Endothelial cell of umbilical vein (primary cell): Measurements from ENCODE around the gene GRXCR1. TPM values are rescaled to one million over a fixed set of nuclear protein-coding genes. Genes with fewer than 3 reads are reported as not detected.

Experiments
- Bru-seq: library from RNA; stranded (reverse); fragments of 400-500 nt; gene quantifications from one replicate; lab custom pipeline; 2021; lab: Mats Ljungman, UMichigan
- BruChase-seq, 2 experiments: library from RNA; stranded (reverse); fragments of 400-500 nt; gene quantifications; one replicate each; lab custom pipeline; 2021; lab: Mats Ljungman, UMichigan
- BruUV-seq: library from RNA; stranded (reverse); fragments of 400-500 nt; replicated peaks from 2 replicates; lab custom pipeline; 2021; lab: Mats Ljungman, UMichigan
- CTCF ChIA-PET: fragments of 300-600, 350-600 bp; sonication (Branson Sonifier 250); formaldehyde crosslinking; loops from one replicate; lab custom pipeline; 2021; ENCODE audit warnings: antibody characterized with exemption, inconsistent platforms; lab: Charles Lee
- POLR2A ChIA-PET: fragments of 300-600, 350-600 bp; sonication (Branson Sonifier 250); formaldehyde crosslinking; loops from one replicate; lab custom pipeline; 2021; ENCODE audit warnings: antibody characterized with exemption, inconsistent platforms; lab: Charles Lee
- DNase-seq: peaks from one replicate; pipeline ENCODE4 v3.0.0-alpha.2; 2011; ENCODE audit warnings: low read depth, low spot score
- FAIRE-seq: peaks from 2 replicates; lab custom pipeline; 2011; peaks lifted over from hg19 to GRCh38; lab: Jason Lieb, UNC
- H2AFZ ChIP-seq: 2 replicates; pipeline ENCODE4 v1.6.0; 2012; ENCODE audit warnings: low read depth, low read length, control low read depth, inconsistent platforms
- H3K27ac ChIP-seq: 2 replicates; pipeline ENCODE4 v1.5.1; 2011; ENCODE audit warnings: low read depth, mild to moderate bottlenecking, control low read depth, low read length, moderate library complexity; ENCODE audit not compliant: insufficient read depth
- H3K27me3 ChIP-seq, 2 experiments: 2 replicates each; pipeline versions ENCODE4 v1.6.0 to v1.6.1; 2011; ENCODE audit warnings: low read length in 2 of 2, mixed read lengths in 1 of 2; ENCODE audit not compliant: control insufficient read depth in 2 of 2, insufficient read depth in 2 of 2
- H3K36me3 ChIP-seq, 2 experiments: 2 replicates in 1 of 2; 3 replicates in 1 of 2; pipeline ENCODE4 v1.5.1; 2011; ENCODE audit warnings: low read length in 2 of 2, mild to moderate bottlenecking in 1 of 2, moderate library complexity in 1 of 2; ENCODE audit not compliant: control insufficient read depth in 2 of 2, insufficient read depth in 2 of 2; ENCODE audit errors: extremely low read depth in 1 of 2
- H3K4me1 ChIP-seq: 3 replicates; pipeline ENCODE4 v1.5.1; 2011; ENCODE audit warnings: mild to moderate bottlenecking, low read length; ENCODE audit not compliant: control insufficient read depth, insufficient read depth; ENCODE audit errors: extremely low read depth
- H3K4me2 ChIP-seq: 2 replicates; pipeline ENCODE4 v1.6.1; 2011; ENCODE audit warnings: low read length, control low read depth, mixed read lengths; ENCODE audit not compliant: insufficient read depth
- H3K4me3 ChIP-seq, 3 experiments: fragments of 200-600 bp in 1 of 3; sonication (generic), shearing (Covaris generic) in 1 of 3; replicated peaks in 1 of 3; 2 replicates each; pipeline ENCODE4 v1.5.1; 2011 to 2016; ENCODE audit warnings: control low read depth in 3 of 3, low read length in 3 of 3, mild to moderate bottlenecking in 2 of 3, inconsistent platforms in 1 of 3, low read depth in 1 of 3, moderate library complexity in 1 of 3; ENCODE audit not compliant: insufficient read depth in 1 of 3
- H3K79me2 ChIP-seq: 2 replicates; pipeline ENCODE4 v1.6.0; 2012; ENCODE audit warnings: low read length, inconsistent platforms; ENCODE audit not compliant: control insufficient read depth, insufficient read depth
- H3K9ac ChIP-seq: replicated peaks from 2 replicates; pipeline ENCODE3; 2011; ENCODE audit warnings: low read length, control low read depth; ENCODE audit not compliant: insufficient read depth; ENCODE audit errors: extremely low read depth
- H3K9me1 ChIP-seq: replicated peaks from 3 replicates; pipeline ENCODE4 v1.6.0; 2011; ENCODE audit warnings: mild to moderate bottlenecking, low read length; ENCODE audit not compliant: control insufficient read depth, insufficient read depth; ENCODE audit errors: extremely low read depth
- H3K9me3 ChIP-seq: replicated peaks from 2 replicates; pipeline ENCODE4 v1.5.1; 2012; ENCODE audit warnings: low read length, inconsistent platforms; ENCODE audit not compliant: control insufficient read depth, insufficient read depth
- H4K20me1 ChIP-seq: replicated peaks from 2 replicates; pipeline ENCODE3; 2011; ENCODE audit warnings: mild to moderate bottlenecking, low read length; ENCODE audit not compliant: control insufficient read depth, insufficient read depth; ENCODE audit errors: extremely low read depth
- EZH2 ChIP-seq: IDR thresholded peaks from 2 replicates; pipeline ENCODE4 v1.6.1; 2012; ENCODE audit warnings: borderline replicate concordance, low read depth, mild to moderate bottlenecking, moderate library complexity, low read length, inconsistent platforms; ENCODE audit not compliant: severe bottlenecking
- FOS ChIP-seq: IDR thresholded peaks from 2 replicates; pipeline ENCODE4 v1.6.1; 2011; ENCODE audit warnings: mild to moderate bottlenecking, low read length, moderate library complexity, borderline replicate concordance; ENCODE audit not compliant: insufficient read depth
- GATA2 ChIP-seq: IDR thresholded peaks from 2 replicates; pipeline ENCODE4 v1.7.0; 2011; ENCODE audit warnings: low read depth, mild to moderate bottlenecking, moderate library complexity, mixed read lengths, low read length; ENCODE audit not compliant: insufficient read length, insufficient read depth
- JUN ChIP-seq: IDR thresholded peaks from 2 replicates; pipeline ENCODE4 v1.6.1; 2011; ENCODE audit warnings: borderline replicate concordance, low read depth; ENCODE audit not compliant: insufficient read length, insufficient read depth
- MYC ChIP-seq: IDR thresholded peaks from one replicate; pipeline ENCODE4 v1.6.1; 2011; ENCODE audit warnings: mild to moderate bottlenecking, low read depth, low read length
- POLR2A ChIP-seq: IDR thresholded peaks from 2 replicates; pipeline ENCODE4 v1.6.1; 2012; ENCODE audit warnings: low read depth, mild to moderate bottlenecking, control low read depth, low read length
- POLR2AphosphoS5 ChIP-seq: IDR thresholded peaks from 2 replicates; pipeline ENCODE4 v1.6.1; 2012; ENCODE audit warnings: low read depth, mild to moderate bottlenecking, control low read depth, low read length, moderate library complexity; ENCODE audit not compliant: insufficient read depth
- dilution Hi-C: fragments of 300-500 bp; cut with MboI; formaldehyde crosslinking; loops from one replicate; pipeline ENCODE4 v1.15.0; 2019; ENCODE audit warnings: low sequenced_read_pairs; ENCODE audit not compliant: extremely low pct_ligation_motif_present
- intact Hi-C: fragments of 100-400 bp; cut with micrococcal nuclease; formaldehyde crosslinking; loops from one replicate; pipeline ENCODE4 v1.10.0; 2022
- long read RNA-seq: library from polyadenylated mRNA; stranded (forward); transcript quantifications from one replicate; pipeline ENCODE4 v2.0.0, GENCODE V29; 2021
- polyA minus RNA-seq, 3 experiments: library from RNA; depleted of rRNA, polyadenylated mRNA; stranded (reverse); fragments of >200 nt; gene quantifications; 1 replicate in 1 of 3; 2 replicates in 2 of 3; pipeline ENCODE4 v1.2.3, GENCODE V29; 2011
- polyA plus RNA-seq, 4 experiments: library from polyadenylated mRNA; depleted of rRNA in 3 of 4; stranded (reverse) in 3 of 4; unstranded in 1 of 4; fragments of >200 nt; gene quantifications; 2 replicates each; pipeline versions ENCODE4 v1.2.1 to v1.2.3, GENCODE V29; 2011 to 2012; ENCODE audit warnings: missing spikeins in 1 of 4
- total RNA-seq: library from RNA; stranded (reverse); gene quantifications from 2 replicates; pipeline ENCODE4 v1.2.3, GENCODE V29; 2021
- TF ChIP-seq, protein P1 (sequence below): IDR thresholded peaks from 2 replicates; pipeline ENCODE4 v1.6.1; 2011; ENCODE audit not compliant: insufficient read depth, insufficient read length
- TF ChIP-seq, protein P2 (sequence below), 2 donors: IDR thresholded peaks; 1 replicate in 1 of 2; 2 replicates in 1 of 2; pipeline ENCODE4 v1.5.1; 2011; ENCODE audit warnings: low read length in 2 of 2, mild to moderate bottlenecking in 2 of 2, moderate library complexity in 2 of 2, control low read depth in 1 of 2, inconsistent platforms in 1 of 2, low read depth in 1 of 2; ENCODE audit not compliant: insufficient read depth in 1 of 2; ENCODE audit errors: extremely low read depth in 1 of 2

The GRXCR1 gene
- total RNA-seq: not detected in 2 replicates
- not detected in 2 replicates for polyA plus RNA-seq
- polyA plus RNA-seq (2011; cell fraction: cytosol; rRNA removed): not detected in 2 replicates
- not detected in 2 replicates for polyA plus RNA-seq (2011; cell fraction: nucleus; rRNA removed)
- not detected in 2 replicates for polyA plus RNA-seq (2012)
- not detected in 2 replicates for polyA minus RNA-seq
- polyA minus RNA-seq (2011; cell fraction: cytosol; rRNA and poly(A)+ RNA removed): not detected
- polyA minus RNA-seq (2011; cell fraction: nucleus; rRNA and poly(A)+ RNA removed): not detected in 2 replicates
- Bru-seq, nascent RNA: not detected
- BruChase-seq, experiment 1, labeled RNA remaining after a 6-hour chase: not detected
- BruChase-seq, experiment 2, labeled RNA remaining after a 2-hour chase: not detected
- long read RNA-seq: 0 reads

DNA sequence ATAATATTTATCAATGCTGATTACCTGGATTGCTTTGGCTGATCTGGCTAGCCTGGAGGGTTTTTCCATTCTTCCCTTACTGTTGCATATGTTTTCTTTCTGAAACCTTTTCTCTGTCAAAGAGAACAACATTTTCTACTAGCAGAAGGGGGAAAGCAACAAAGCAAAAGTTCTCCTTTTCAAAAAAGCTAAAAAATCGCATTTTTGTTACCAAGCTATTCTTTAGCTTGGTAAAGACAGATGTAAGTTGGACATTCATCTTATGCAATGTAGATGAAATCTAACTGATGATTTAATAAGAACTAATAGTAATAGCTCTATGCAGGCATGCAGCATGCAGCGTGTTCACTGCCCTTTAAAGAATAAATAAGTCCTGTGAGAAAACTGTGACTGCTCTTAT is at the start of gene GRXCR1:
GRXCR1 (plus strand) TSS at position 301 of the 400 bp plus-strand sequence. CDS start 554 bp downstream, outside the sequence.
- no peaks in the 10 kb centered on the region for H3K36me3 ChIP-seq
- ChIA-PET POLR2A (no interaction called here), CTCF (no interaction called here)
- BruUV-seq: no TSS peak
- H3K9ac ChIP-seq: no peak within 1 kb of the TSS
- no peaks in the 10 kb centered on the region for H4K20me1 ChIP-seq
- DNase-seq: no peak
- H3K4me2 ChIP-seq: no peak within 1 kb of the TSS
- H3K9me3 ChIP-seq: no peaks in the 10 kb centered on the region
- no peak within 1 kb of the TSS for H2AFZ ChIP-seq
- no peak within 1 kb of the TSS for H3K4me3 ChIP-seq
- FAIRE-seq: no peak
- TF ChIP-seq, protein P1, sequence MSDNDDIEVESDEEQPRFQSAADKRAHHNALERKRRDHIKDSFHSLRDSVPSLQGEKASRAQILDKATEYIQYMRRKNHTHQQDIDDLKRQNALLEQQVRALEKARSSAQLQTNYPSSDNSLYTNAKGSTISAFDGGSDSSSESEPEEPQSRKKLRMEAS: no peak
- TF ChIP-seq POLR2AphosphoS5: no peak
- TF ChIP-seq FOS: no peak
- TF ChIP-seq POLR2A: no peak
- TF ChIP-seq EZH2: no peak
- TF ChIP-seq JUN: no peak
- intact Hi-C loops: no loop called here
- H3K27me3 ChIP-seq: no peaks in the 10 kb centered on the region
- H3K79me2 ChIP-seq: no peaks in the 10 kb centered on the region
- H3K27ac ChIP-seq: no peak within 1 kb of the TSS
- H3K9me1 ChIP-seq: no peaks in the 10 kb centered on the region
- no peaks in the 10 kb centered on the region for H3K4me1 ChIP-seq
- dilution Hi-C loops: no loop called here

DNA sequence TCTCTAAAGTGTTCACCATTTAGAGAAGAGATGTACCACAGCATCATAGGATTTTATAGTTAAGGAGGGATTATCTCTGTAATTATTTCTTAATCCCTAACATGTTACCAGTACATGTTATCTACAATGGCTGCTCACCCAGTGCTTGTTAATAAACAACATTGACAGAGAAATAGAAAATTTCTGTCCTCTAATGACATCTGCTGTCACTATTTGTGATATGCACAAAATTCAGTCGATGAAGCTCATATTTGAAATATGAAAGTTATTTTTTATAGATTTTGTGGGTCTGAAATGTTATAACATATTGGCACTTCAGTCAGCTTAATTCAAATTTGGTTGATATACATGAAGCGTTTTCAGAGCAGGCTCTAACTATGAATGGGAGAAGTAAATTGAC is 48.8 kb upstream of the GRXCR1 start:
- no peaks in the 10 kb centered on the region for H3K9me1 ChIP-seq
- no peaks in the 10 kb centered on the region for H3K4me1 ChIP-seq
- H3K36me3 ChIP-seq: no peaks in the 10 kb centered on the region
- no peaks in the 10 kb centered on the region for H3K9me3 ChIP-seq
- no peak overlapping the region for H3K4me2 ChIP-seq
- no peaks in the 10 kb centered on the region for H3K27me3 ChIP-seq
- FAIRE-seq: no peak
- no peak overlapping the region for H3K4me3 ChIP-seq
- no peaks in the 10 kb centered on the region for H4K20me1 ChIP-seq
- H2AFZ ChIP-seq: no peak overlapping the region
- TF ChIP-seq EZH2 (no peak), POLR2AphosphoS5 (no peak), JUN (no peak), MYC (no peak), POLR2A (no peak), FOS (no peak), GATA2 (no peak)
- TF ChIP-seq, protein P1: no peak
- TF ChIP-seq, protein P2, sequence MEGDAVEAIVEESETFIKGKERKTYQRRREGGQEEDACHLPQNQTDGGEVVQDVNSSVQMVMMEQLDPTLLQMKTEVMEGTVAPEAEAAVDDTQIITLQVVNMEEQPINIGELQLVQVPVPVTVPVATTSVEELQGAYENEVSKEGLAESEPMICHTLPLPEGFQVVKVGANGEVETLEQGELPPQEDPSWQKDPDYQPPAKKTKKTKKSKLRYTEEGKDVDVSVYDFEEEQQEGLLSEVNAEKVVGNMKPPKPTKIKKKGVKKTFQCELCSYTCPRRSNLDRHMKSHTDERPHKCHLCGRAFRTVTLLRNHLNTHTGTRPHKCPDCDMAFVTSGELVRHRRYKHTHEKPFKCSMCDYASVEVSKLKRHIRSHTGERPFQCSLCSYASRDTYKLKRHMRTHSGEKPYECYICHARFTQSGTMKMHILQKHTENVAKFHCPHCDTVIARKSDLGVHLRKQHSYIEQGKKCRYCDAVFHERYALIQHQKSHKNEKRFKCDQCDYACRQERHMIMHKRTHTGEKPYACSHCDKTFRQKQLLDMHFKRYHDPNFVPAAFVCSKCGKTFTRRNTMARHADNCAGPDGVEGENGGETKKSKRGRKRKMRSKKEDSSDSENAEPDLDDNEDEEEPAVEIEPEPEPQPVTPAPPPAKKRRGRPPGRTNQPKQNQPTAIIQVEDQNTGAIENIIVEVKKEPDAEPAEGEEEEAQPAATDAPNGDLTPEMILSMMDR (IDR thresholded peaks at IDR 0.05; ENCODE audit: extremely low read depth in 1 of 2, insufficient read depth in 1 of 2, low read depth in 1 of 2, low read length in 2 of 2): no peak
- DNase-seq: no peak
- dilution Hi-C loops: no loop called here
- no peak overlapping the region for H3K9ac ChIP-seq
- no peaks in the 10 kb centered on the region for H3K79me2 ChIP-seq
- H3K27ac ChIP-seq: no peak overlapping the region
- ChIA-PET POLR2A (no interaction called here), CTCF (interaction anchor here (1.0 to 2.1 kb wide), 2 partner anchors 275 to 472 kb away, joined by 4 to 14 read pairs; no protein-coding TSS in a partner anchor)
- intact Hi-C loops: no loop called here
- BruUV-seq: no TSS peak
